ENCODE results near the gene TJAP1. TPM values are rescaled to one million over a fixed set of nuclear protein-coding genes. Genes with fewer than 3 reads are reported as not detected.
"Not testable (repeated sequence)": the region's sequence is repeated elsewhere in the genome, so short reads cannot be mapped to it uniquely, and the experiment has no call there.

The TJAP1 gene
- total RNA-seq, 1 experiment from 2014 or later: 25.3 TPM

DNA sequence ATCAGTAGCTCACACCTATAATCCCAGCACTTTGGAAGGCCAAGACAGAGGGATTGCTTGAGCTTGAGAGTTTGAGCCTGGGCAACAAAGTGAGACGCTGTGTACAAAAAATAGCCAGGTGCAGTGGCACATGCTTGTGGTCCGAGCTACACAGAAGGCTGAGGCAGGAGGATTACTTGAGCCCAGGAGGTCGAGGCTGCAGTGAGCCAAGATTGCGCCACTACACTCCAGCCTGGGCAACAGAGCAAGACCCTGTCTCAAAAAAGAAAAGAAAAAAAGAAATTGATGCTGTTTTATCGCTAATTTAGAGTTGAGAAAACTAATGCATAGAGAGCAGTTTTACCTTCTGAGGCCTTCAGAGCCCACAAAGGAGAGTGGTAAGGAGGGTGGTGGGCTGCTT, 20.9 kb downstream of the TJAP1 start:
- H3K27me3 ChIP-seq (ENCODE audit: control insufficient read depth, insufficient read depth, low read length); DNase-seq; H3K4me3 ChIP-seq (ENCODE audit: insufficient read depth, low read depth, low read length): not testable (repeated sequence)
- H3K36me3 ChIP-seq (replicated peaks; ENCODE audit: control insufficient read depth, insufficient read depth, low read length): peaks cover 37% of the 10 kb centered on the region

- Histone ChIP-seq H3K4me3 (ENCODE audit: insufficient read depth, low read depth, low read length) (no peak overlapping the region), H3K27me3 (ENCODE audit: control insufficient read depth, insufficient read depth, low read length) (no peaks in the 10 kb centered on the region), H3K36me3 (replicated peaks; ENCODE audit: control insufficient read depth, insufficient read depth, low read length) (peaks cover 41% of the 10 kb centered on the region)
- no peak for DNase-seq
These were observed 21.9 kb downstream of the TJAP1 start for GRCh38 chr6:43499028-43499815.

GRCh38 chr6:43500921-43501320, 23.6 kb downstream of the TJAP1 start:
- Histone ChIP-seq H3K27me3 (ENCODE audit: control insufficient read depth, insufficient read depth, low read length) (no peaks in the 10 kb centered on the region), H3K36me3 (replicated peaks; ENCODE audit: control insufficient read depth, insufficient read depth, low read length) (peaks cover 43% of the 10 kb centered on the region), H3K4me3 (ENCODE audit: insufficient read depth, low read depth, low read length) (no peak overlapping the region)
- peak; percentile 19 for DNase-seq

GRCh38 chr6:43502666-43503065, 25.3 kb downstream of the TJAP1 start:
- peaks cover 43% of the 10 kb centered on the region for H3K36me3 ChIP-seq (replicated peaks; ENCODE audit: control insufficient read depth, insufficient read depth, low read length)
- H3K4me3 ChIP-seq (ENCODE audit: insufficient read depth, low read depth, low read length): no peak overlapping the region
- DNase-seq: peak; percentile 11
- H3K27me3 ChIP-seq (ENCODE audit: control insufficient read depth, insufficient read depth, low read length): peaks cover 4% of the 10 kb centered on the region; the same call in 1 of the 2 replicates

- H3K27me3 ChIP-seq (ENCODE audit: control insufficient read depth, insufficient read depth, low read length): peaks cover 11% of the 10 kb centered on the region
- no peak overlapping the region for H3K4me3 ChIP-seq (ENCODE audit: insufficient read depth, low read depth, low read length)
- DNase-seq: no peak
- peaks cover 42% of the 10 kb centered on the region for H3K36me3 ChIP-seq (replicated peaks; ENCODE audit: control insufficient read depth, insufficient read depth, low read length)
These were observed 26.1 kb downstream of the TJAP1 start for GRCh38 chr6:43503443-43503842.

- no peak overlapping the region for H3K4me3 ChIP-seq (ENCODE audit: insufficient read depth, low read depth, low read length)
These were observed 27.6 kb downstream of the TJAP1 start for GRCh38 chr6:43504756-43505593.

DNA sequence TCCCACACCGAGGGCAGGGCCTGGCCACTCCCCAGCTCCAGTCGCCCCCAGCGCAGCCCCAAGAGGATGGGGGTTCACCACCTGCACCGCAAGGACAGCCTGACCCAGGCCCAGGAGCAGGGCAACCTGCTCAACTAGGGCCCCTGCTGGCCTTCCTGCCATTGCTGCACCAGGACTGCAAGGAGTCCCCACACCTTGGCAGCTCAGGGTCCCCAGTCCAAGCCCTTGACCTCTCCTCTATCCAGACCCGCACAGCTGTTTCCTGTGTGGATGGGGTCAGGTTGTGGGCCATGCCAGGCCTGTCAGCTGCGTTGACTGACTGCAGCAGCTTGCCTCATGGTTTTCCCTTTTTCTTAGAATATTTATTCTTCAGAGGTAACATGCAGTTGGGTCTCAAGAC, 28.3 kb downstream of the TJAP1 start:
- Histone ChIP-seq H3K27me3 (ENCODE audit: control insufficient read depth, insufficient read depth, low read length) (peaks cover 26% of the 10 kb centered on the region), H3K4me3 (ENCODE audit: insufficient read depth, low read depth, low read length) (no peak overlapping the region), H3K36me3 (replicated peaks; ENCODE audit: control insufficient read depth, insufficient read depth, low read length) (peaks cover 23% of the 10 kb centered on the region)
- DNase-seq: peak; percentile 59

More at GRCh38 chr6:43504756-43505593, 27.6 kb downstream of the TJAP1 start:
- H3K36me3 ChIP-seq (replicated peaks; ENCODE audit: control insufficient read depth, insufficient read depth, low read length): peaks cover 29% of the 10 kb centered on the region
- peaks cover 25% of the 10 kb centered on the region for H3K27me3 ChIP-seq (ENCODE audit: control insufficient read depth, insufficient read depth, low read length)
- DNase-seq: peak; percentile 19

- Histone ChIP-seq H3K4me3 (ENCODE audit: insufficient read depth, low read depth, low read length) (no peak overlapping the region), H3K27me3 (ENCODE audit: control insufficient read depth, insufficient read depth, low read length) (peaks cover 26% of the 10 kb centered on the region)
- DNase-seq: peak; percentile 46
These were observed 28.8 kb downstream of the TJAP1 start for GRCh38 chr6:43506171-43506570.

DNA sequence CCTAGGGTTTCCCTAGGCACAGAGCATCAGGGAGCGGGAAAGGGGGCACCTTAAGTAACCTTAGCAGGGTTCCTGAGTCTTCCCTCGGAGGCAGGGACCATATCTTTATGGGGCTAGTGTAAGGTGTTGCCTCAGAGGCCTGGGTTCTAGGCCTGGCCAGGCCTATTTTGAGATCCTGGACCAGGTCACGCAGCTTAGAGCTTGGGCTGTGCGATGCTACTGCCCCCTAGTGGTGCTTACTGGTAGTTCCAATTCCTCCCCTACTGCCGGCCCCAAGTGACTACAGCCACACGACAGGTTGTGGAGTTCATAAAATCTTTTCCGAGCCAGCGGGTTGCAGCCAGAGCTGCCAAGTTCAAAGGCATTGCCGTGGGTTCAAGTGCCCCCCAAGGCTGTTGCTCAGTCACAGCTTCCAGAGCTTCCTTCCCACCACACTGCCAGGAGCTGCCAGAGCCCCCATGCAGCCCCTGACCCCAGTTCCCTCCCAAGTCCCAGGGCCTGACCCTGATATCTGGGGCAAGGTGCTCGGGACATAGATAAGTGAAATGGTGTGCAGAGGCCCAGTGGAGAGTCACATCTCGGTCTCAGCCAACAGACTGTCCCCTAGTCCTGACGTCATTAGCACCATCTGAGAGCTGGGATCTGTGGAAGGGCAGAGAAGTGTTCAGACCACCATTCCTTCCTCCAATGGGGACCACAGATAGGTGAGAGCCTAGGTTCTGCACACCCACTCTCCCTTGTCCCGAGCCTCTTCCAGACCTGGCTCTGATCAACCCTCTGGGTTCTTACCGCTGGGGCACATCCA, 29.5 kb downstream of the TJAP1 start:
- no peak overlapping the region for H3K4me3 ChIP-seq (ENCODE audit: insufficient read depth, low read depth, low read length)
- peak; percentile 91 for DNase-seq

More at GRCh38 chr6:43506171-43506570, 28.8 kb downstream of the TJAP1 start:
- H3K36me3 ChIP-seq (replicated peaks; ENCODE audit: control insufficient read depth, insufficient read depth, low read length): peaks cover 19% of the 10 kb centered on the region

GRCh38 chr6:43508481-43509141, 31.2 kb downstream of the TJAP1 start:
- no peak overlapping the region for H3K4me3 ChIP-seq (ENCODE audit: insufficient read depth, low read depth, low read length)
- peak; percentile 54 for DNase-seq
- peaks cover 18% of the 10 kb centered on the region for H3K36me3 ChIP-seq (replicated peaks; ENCODE audit: control insufficient read depth, insufficient read depth, low read length)
- peaks cover 26% of the 10 kb centered on the region for H3K27me3 ChIP-seq (ENCODE audit: control insufficient read depth, insufficient read depth, low read length)

More for the DNA sequence above, 29.5 kb downstream of the TJAP1 start:
- Histone ChIP-seq H3K27me3 (ENCODE audit: control insufficient read depth, insufficient read depth, low read length) (peaks cover 26% of the 10 kb centered on the region), H3K36me3 (replicated peaks; ENCODE audit: control insufficient read depth, insufficient read depth, low read length) (peaks cover 17% of the 10 kb centered on the region)

DNA sequence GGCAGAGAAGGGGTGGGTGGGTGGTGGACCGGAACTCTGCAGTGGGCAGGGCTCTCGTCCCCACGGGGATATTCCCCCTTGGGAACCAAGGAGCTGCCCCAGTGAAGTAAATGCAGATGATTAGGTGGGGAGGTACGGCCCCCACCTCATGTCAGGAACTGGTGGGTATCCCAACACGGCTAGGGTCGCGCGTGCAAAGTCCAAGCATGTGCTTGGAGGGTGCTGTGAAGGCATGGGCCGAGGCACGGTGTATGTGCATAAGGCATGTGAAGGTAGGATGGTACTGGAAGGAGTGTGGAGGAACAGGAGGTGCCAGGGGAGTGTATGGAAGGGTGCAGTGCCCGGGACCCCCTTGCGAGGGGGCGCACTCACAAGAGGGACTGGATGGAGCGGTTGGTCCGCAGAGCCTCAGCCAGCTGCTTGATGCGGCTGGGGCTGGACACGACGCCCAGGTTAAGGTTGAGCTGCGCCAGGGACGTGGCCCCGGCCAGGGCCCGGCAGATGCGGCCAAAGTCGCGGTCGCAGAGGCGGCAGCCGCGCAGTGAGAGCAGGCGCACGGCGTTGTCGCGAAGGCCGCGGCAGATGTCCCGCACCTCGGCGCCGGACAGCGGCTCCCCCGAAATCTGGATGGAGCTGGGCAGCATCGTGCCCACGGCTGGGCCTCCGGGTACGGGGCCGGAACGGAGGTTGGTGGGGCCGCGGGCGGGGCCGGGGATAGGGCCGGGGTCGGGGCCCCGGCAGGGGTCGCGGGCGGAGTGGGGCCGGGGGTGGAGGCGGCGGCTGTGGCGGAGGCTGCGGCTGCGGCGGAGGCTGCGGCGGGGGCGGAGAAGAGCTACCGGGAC, 32.0 kb downstream of the TJAP1 start:
- peak; percentile 77 for DNase-seq
- H3K36me3 ChIP-seq (replicated peaks; ENCODE audit: control insufficient read depth, insufficient read depth, low read length): peaks cover 19% of the 10 kb centered on the region
- peak overlapping the region; percentile 66 for H3K4me3 ChIP-seq (ENCODE audit: insufficient read depth, low read depth, low read length)
- H3K27me3 ChIP-seq (ENCODE audit: control insufficient read depth, insufficient read depth, low read length): peaks cover 26% of the 10 kb centered on the region

DNA sequence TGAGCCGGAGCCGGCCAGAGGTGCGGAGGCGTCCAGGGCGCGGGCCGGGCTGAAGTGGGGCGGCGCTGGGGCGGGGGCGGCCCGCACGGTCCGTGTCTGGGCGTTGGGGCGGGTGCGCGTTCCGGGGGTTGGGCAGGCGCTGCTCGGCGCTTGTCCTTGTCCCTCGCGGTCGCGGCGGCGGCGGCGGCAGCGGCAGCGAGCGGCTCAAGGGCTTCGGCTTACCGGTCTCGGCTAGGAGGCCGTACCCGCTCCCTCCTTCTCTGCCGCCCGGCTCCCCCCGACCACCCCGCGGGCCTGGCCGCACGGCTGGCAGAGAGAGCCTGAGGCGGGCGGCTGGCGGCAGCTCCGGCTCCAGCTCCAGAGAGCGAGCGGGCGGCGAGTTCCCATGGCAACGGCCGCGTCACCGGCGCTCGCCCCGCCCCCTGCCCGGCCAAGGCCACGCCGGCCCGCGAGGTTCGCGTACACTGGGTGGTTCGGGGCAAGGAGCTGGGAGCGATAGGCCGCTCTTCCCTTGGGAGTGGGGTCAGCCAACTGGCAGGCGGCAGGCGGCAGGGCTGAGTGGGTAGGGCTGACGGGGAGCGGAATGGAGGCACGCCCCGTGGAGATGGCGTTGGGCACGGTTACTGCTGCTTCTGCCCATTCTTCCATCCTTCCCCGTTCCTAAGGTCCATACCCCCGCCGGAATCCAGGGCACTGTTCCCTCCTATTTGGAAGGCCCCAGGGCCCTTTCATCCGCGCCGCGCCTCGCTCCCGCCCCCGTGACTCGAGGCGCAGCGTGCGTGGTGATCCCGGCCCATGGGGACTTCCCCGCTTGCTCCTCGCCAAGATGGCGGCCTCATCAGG, 32.8 kb downstream of the TJAP1 start, which contains the start of gene LRRC73:
LRRC73 (minus strand) TSS at position 363 of the 843 bp plus-strand sequence. CDS start 561 bp downstream, outside the sequence.
- Histone ChIP-seq H3K4me3 (ENCODE audit: insufficient read depth, low read depth, low read length) (peak within 1 kb of the TSS; percentile 66), H3K27me3 (ENCODE audit: control insufficient read depth, insufficient read depth, low read length) (peaks cover 26% of the 10 kb centered on the region), H3K36me3 (replicated peaks; ENCODE audit: control insufficient read depth, insufficient read depth, low read length) (peaks cover 18% of the 10 kb centered on the region)
- peak; percentile 96 for DNase-seq

Data from H7 (cell line).